ENCODE data around the gene LCN12.

Gene LCN12

GRCh38 chr9:136974817-136975535 lies 22.9 kb downstream of the LCN12 start:
- no peak for FAIRE-seq

- no peak for FAIRE-seq
Measured at GRCh38 chr9:136975644-136976043, 23.6 kb downstream of the LCN12 start.

GRCh38 chr9:136977223-136977622 lies 25.1 kb downstream of the LCN12 start, which contains the start of gene PTGDS:
PTGDS (plus strand) TSS chr9:136977504; CDS start chr9:136977579, 75 bp downstream.
- FAIRE-seq = no peak

GRCh38 chr9:136977649-136978072 lies 25.6 kb downstream of the LCN12 start:
- FAIRE-seq = no peak

GRCh38 chr9:136978073-136978864 lies 26.2 kb downstream of the LCN12 start:
- FAIRE-seq = no peak

- no peak for FAIRE-seq
Measured at GRCh38 chr9:136978865-136979544, 26.9 kb downstream of the LCN12 start.

- FAIRE-seq = no peak
Measured at GRCh38 chr9:136979769-136980587, 27.9 kb downstream of the LCN12 start.

GRCh38 chr9:136980669-136981478 lies 28.8 kb downstream of the LCN12 start:
- FAIRE-seq = no peak

GRCh38 chr9:136981588-136982231 lies 29.6 kb downstream of the LCN12 start:
- FAIRE-seq = no peak

GRCh38 chr9:136982232-136983051 lies 30.4 kb downstream of the LCN12 start, which contains the start of gene LCNL1:
LCNL1 (plus strand) TSS chr9:136982993; CDS start chr9:136983587, 594 bp downstream.
- FAIRE-seq = no peak

GRCh38 chr9:136983167-136983566 lies 31.1 kb downstream of the LCN12 start:
- FAIRE-seq = no peak

- no peak for FAIRE-seq
Measured at GRCh38 chr9:136983656-136984314, 31.7 kb downstream of the LCN12 start.

- FAIRE-seq = no peak
Measured at GRCh38 chr9:136984464-136985026, 32.5 kb downstream of the LCN12 start.

GRCh38 chr9:136985027-136985602 lies 33.0 kb downstream of the LCN12 start:
- no peak for FAIRE-seq

- no peak for FAIRE-seq
Measured at GRCh38 chr9:136985853-136986252, 33.8 kb downstream of the LCN12 start.

- no peak for FAIRE-seq
Measured at GRCh38 chr9:136988872-136989271, 36.8 kb downstream of the LCN12 start.

GRCh38 chr9:136990242-136990911 lies 38.3 kb downstream of the LCN12 start:
- FAIRE-seq = no peak

Measured in colon (tissue), 2 donors.